ENCODE results near the gene IQCN. TPM values are rescaled to one million over a fixed set of nuclear protein-coding genes. Genes with fewer than 3 reads are reported as not detected.

The IQCN gene
- total RNA-seq, 2 experiments from 2014 or later, result 0.59 to 0.69 TPM

- H3K9me3 Mint-ChIP-seq, result no peaks in the 10 kb centered on the region
- H3K4me3 Mint-ChIP-seq, result peak overlapping the region; percentile 85
- ATAC-seq, result no peak
- peaks cover 58% of the 10 kb centered on the region for H3K4me1 Mint-ChIP-seq (ENCODE audit: low read depth)
- intact Hi-C loops (cut with micrococcal nuclease), result no loop called here
- POLR2A ChIA-PET, result interaction anchor here (0.9 to 23.1 kb wide), 11 partner anchors 8 to 128 kb away, joined by 3 to 592 read pairs (median 8); partner anchors contain the start of genes JUND and MPV17L2
- H3K36me3 Mint-ChIP-seq (ENCODE audit: low read depth), result peaks cover 51% of the 10 kb centered on the region
- no peak for DNase-seq
- CTCF ChIA-PET, result interaction anchor here (0.9 to 11.0 kb wide), 15 partner anchors 13 to 116 kb away, joined by 3 to 330 read pairs (median 5); partner anchors contain the start of genes IQCN and JUND
- no peaks in the 10 kb centered on the region for H3K27me3 Mint-ChIP-seq
- TF ChIP-seq CTCF (IDR thresholded peaks at IDR 0.05), result no peak
- peak overlapping the region; percentile 91 for H3K27ac Mint-ChIP-seq
Measured at GRCh38 chr19:18320865-18321733, 46.8 kb upstream of the IQCN start.

- Mint-ChIP-seq H3K27ac (peak overlapping the region; percentile 91), H3K4me1 (ENCODE audit: low read depth) (peaks cover 63% of the 10 kb centered on the region), H3K9me3 (no peaks in the 10 kb centered on the region), H3K27me3 (no peaks in the 10 kb centered on the region), H3K4me3 (peak overlapping the region; percentile 85), H3K36me3 (ENCODE audit: low read depth) (peaks cover 54% of the 10 kb centered on the region)
- ChIA-PET POLR2A (interaction anchor here (1.2 to 23.1 kb wide), 4 partner anchors 10 to 41 kb away, joined by 5 to 592 read pairs (median 66); partner anchors contain the start of gene JUND), CTCF (interaction anchor here (0.9 to 11.0 kb wide), 5 partner anchors 9 to 69 kb away, joined by 3 to 330 read pairs (median 13); partner anchors contain the start of gene JUND)
- DNase-seq, result no peak
- no peak for ATAC-seq
- intact Hi-C loops (cut with micrococcal nuclease), result no loop called here
- no peak for TF ChIP-seq CTCF (IDR thresholded peaks at IDR 0.05)
Measured at GRCh38 chr19:18319591-18320135, 45.4 kb upstream of the IQCN start.

- Mint-ChIP-seq H3K4me1 (ENCODE audit: low read depth) (peaks cover 57% of the 10 kb centered on the region), H3K27ac (peak overlapping the region; percentile 91), H3K4me3 (peak overlapping the region; percentile 85), H3K36me3 (ENCODE audit: low read depth) (peaks cover 66% of the 10 kb centered on the region), H3K27me3 (no peaks in the 10 kb centered on the region), H3K9me3 (no peaks in the 10 kb centered on the region)
- intact Hi-C loops (cut with micrococcal nuclease), result no loop called here
- TF ChIP-seq CTCF (IDR thresholded peaks at IDR 0.05), result no peak
- ATAC-seq (peak; percentile 55), DNase-seq (peak; percentile 68)
- ChIA-PET CTCF (interaction anchor here (0.9 to 11.0 kb wide), 8 partner anchors 10 to 94 kb away, joined by 3 to 330 read pairs (median 6); partner anchors contain the start of gene JUND), POLR2A (interaction anchor here (0.6 to 23.1 kb wide), 9 partner anchors 13 to 130 kb away, joined by 3 to 592 read pairs (median 3); partner anchors contain the start of gene JUND)
Measured at GRCh38 chr19:18317961-18318800, 43.9 kb upstream of the IQCN start.

GRCh38 chr19:18313398-18313797 is 39.1 kb upstream of the IQCN start:
- Mint-ChIP-seq H3K36me3 (ENCODE audit: low read depth) (peaks cover 43% of the 10 kb centered on the region), H3K4me1 (ENCODE audit: low read depth) (peaks cover 33% of the 10 kb centered on the region), H3K9me3 (no peaks in the 10 kb centered on the region), H3K27ac (peak overlapping the region; percentile 38), H3K4me3 (no peak overlapping the region), H3K27me3 (no peaks in the 10 kb centered on the region)
- no peak for DNase-seq
- POLR2A ChIA-PET, result interaction anchor here (1.3 to 23.1 kb wide), 3 partner anchors 8 to 40 kb away, joined by 4 to 592 read pairs (median 20); partner anchors contain the start of genes JUND and LSM4
- TF ChIP-seq CTCF (IDR thresholded peaks at IDR 0.05), result no peak
- ATAC-seq, result no peak
- intact Hi-C loops (cut with micrococcal nuclease), result no loop called here
- CTCF ChIA-PET, result interaction anchor here (1.0 to 11.0 kb wide), 2 partner anchors 9 to 34 kb away, joined by 3 to 330 read pairs; partner anchors contain the start of genes JUND and LSM4

Data from activated CD8-positive, alpha-beta T cell treated with anti-CD3 and anti-CD28 coated beads for 36 hours (primary cell).